ENCODE data around the gene PRR33. TPM values are rescaled to one million over a fixed set of nuclear protein-coding genes. Genes with fewer than 3 reads are reported as not detected.

Gene PRR33
- total RNA-seq, 1 donor from 2014 or later = not detected

DNA sequence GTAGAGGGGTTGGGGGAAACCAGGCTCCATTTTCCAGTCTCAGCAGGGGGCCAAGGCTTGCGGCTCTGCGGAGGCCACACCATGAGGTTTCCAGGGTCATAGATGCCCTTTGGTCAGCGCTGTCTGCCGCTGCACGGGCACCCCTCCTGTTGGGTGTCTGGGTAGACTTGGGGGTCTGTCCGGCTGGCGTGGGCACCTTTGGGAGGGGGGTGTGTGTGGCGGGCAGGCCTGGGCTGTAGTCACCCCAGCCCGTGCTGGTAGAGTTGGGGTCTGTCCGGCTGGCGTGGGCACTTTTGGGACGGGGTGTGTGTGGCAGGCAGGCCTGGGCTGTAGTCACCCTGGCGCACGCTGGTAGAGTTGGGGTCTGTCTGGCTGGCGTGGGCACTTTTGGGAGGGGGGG lies 20.2 kb downstream of the PRR33 start:
- peaks cover 4% of the 10 kb centered on the region for H3K4me1 ChIP-seq (ENCODE audit: insufficient read depth, low read length)
- H3K4me2 ChIP-seq (ENCODE audit: low read length) = no peak overlapping the region
- no peaks in the 10 kb centered on the region for H3K9me3 Mint-ChIP-seq (ENCODE audit: unreplicated experiment)
- H3K36me3 Mint-ChIP-seq (ENCODE audit: low read depth, unreplicated experiment) = no peaks in the 10 kb centered on the region
- TF ChIP-seq EZH2 (IDR thresholded peaks at IDR 0.05; ENCODE audit: insufficient read depth, low read length) (no peak), CTCF (IDR thresholded peaks at IDR 0.05; ENCODE audit: insufficient read depth, low read depth, low read length) (no peak)
- H3K27ac Mint-ChIP-seq (ENCODE audit: unreplicated experiment) = no peak overlapping the region
- no peaks in the 10 kb centered on the region for H3K9me3 ChIP-seq (ENCODE audit: insufficient read depth, low read depth, low read length)
- DNase-seq (ENCODE audit: low read depth) (no peak), FAIRE-seq (no peak)
- no peak overlapping the region for H3K27ac ChIP-seq (ENCODE audit: low read depth, low read length)
- no peak overlapping the region for H3K4me3 Mint-ChIP-seq (ENCODE audit: unreplicated experiment)
- no peak overlapping the region for H3K9ac ChIP-seq (ENCODE audit: low read length)
- H2AFZ ChIP-seq (ENCODE audit: low read depth, low read length) = no peak overlapping the region
- peaks cover 4% of the 10 kb centered on the region for H3K27me3 ChIP-seq (ENCODE audit: insufficient read depth, low read length)
- peaks cover 20% of the 10 kb centered on the region for H3K27me3 Mint-ChIP-seq (ENCODE audit: low read depth, unreplicated experiment)
- no peaks in the 10 kb centered on the region for H4K20me1 ChIP-seq (ENCODE audit: insufficient read depth, low read length)
- no peaks in the 10 kb centered on the region for H3K4me1 Mint-ChIP-seq (ENCODE audit: low read depth, unreplicated experiment)
- no peaks in the 10 kb centered on the region for H3K79me2 ChIP-seq (ENCODE audit: insufficient read depth, low read length)
- H3K4me3 ChIP-seq (ENCODE audit: insufficient read depth, low read depth, low read length) = no peak overlapping the region
- no peaks in the 10 kb centered on the region for H3K36me3 ChIP-seq (ENCODE audit: insufficient read depth, low read length)

DNA sequence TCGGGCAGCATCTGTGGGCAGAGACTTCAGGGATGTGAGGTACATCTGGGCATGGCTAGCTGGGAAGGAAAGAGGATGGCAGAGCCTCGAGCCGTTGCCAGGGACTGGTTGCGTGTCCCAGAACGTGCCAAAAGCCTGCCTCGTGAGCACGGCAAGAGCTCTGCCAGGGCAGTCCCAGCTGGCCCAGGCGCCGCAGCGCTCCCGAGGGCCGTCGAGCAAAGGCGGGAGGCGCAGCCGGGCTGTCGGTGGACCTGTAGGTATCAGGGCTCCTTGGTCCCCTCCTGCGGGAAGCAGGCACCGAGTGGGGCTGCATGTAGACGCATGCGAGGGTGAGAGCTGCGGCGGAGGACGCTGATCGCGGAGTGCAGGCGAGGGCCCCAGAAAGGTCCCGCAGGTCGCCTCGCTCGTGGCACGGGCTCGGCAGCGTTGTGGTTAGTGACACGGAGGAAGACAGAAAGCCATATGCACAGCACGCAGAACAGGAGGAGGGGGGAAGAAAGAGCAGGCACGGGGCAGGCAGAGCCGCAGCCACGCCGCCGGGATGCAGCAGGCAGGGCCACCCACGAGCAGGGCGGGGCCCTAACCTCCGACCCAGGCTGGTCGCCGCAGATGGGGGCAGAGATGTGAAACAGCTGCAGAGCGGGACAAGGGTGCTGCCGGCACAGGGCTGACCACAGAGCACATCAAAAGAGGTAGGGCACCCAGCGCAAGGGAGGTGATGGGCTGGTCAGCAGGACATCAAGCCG lies 20.8 kb downstream of the PRR33 start:
- Mint-ChIP-seq H3K27me3 (ENCODE audit: low read depth, unreplicated experiment) (peaks cover 20% of the 10 kb centered on the region), H3K4me3 (ENCODE audit: unreplicated experiment) (no peak overlapping the region), H3K4me1 (ENCODE audit: low read depth, unreplicated experiment) (no peaks in the 10 kb centered on the region), H3K9me3 (ENCODE audit: unreplicated experiment) (no peaks in the 10 kb centered on the region), H3K36me3 (ENCODE audit: low read depth, unreplicated experiment) (no peaks in the 10 kb centered on the region), H3K27ac (ENCODE audit: unreplicated experiment) (no peak overlapping the region)
- H3K4me3 ChIP-seq (ENCODE audit: insufficient read depth, low read depth, low read length) = no peak overlapping the region
- H2AFZ ChIP-seq (ENCODE audit: low read depth, low read length) = no peak overlapping the region
- TF ChIP-seq CTCF (IDR thresholded peaks at IDR 0.05; ENCODE audit: insufficient read depth, low read depth, low read length) (no peak), EZH2 (IDR thresholded peaks at IDR 0.05; ENCODE audit: insufficient read depth, low read length) (no peak)
- no peak overlapping the region for H3K9ac ChIP-seq (ENCODE audit: low read length)
- no peak for DNase-seq (ENCODE audit: low read depth)
- H4K20me1 ChIP-seq (ENCODE audit: insufficient read depth, low read length) = no peaks in the 10 kb centered on the region
- H3K36me3 ChIP-seq (ENCODE audit: insufficient read depth, low read length) = no peaks in the 10 kb centered on the region
- no peaks in the 10 kb centered on the region for H3K9me3 ChIP-seq (ENCODE audit: insufficient read depth, low read depth, low read length)
- H3K4me2 ChIP-seq (ENCODE audit: low read length) = peak overlapping the region; percentile 26
- no peak overlapping the region for H3K27ac ChIP-seq (ENCODE audit: low read depth, low read length)
- peaks cover 4% of the 10 kb centered on the region for H3K27me3 ChIP-seq (ENCODE audit: insufficient read depth, low read length)
- no peak for FAIRE-seq
- H3K4me1 ChIP-seq (ENCODE audit: insufficient read depth, low read length) = no peaks in the 10 kb centered on the region
- no peaks in the 10 kb centered on the region for H3K79me2 ChIP-seq (ENCODE audit: insufficient read depth, low read length)

- no peak overlapping the region for H2AFZ ChIP-seq (ENCODE audit: low read depth, low read length)
- no peak overlapping the region for H3K4me2 ChIP-seq (ENCODE audit: low read length)
- H4K20me1 ChIP-seq (ENCODE audit: insufficient read depth, low read length) = no peaks in the 10 kb centered on the region
- no peak overlapping the region for H3K27ac ChIP-seq (ENCODE audit: low read depth, low read length)
- Mint-ChIP-seq H3K4me3 (ENCODE audit: unreplicated experiment) (no peak overlapping the region), H3K27ac (ENCODE audit: unreplicated experiment) (no peak overlapping the region), H3K9me3 (ENCODE audit: unreplicated experiment) (no peaks in the 10 kb centered on the region), H3K4me1 (ENCODE audit: low read depth, unreplicated experiment) (no peaks in the 10 kb centered on the region), H3K27me3 (ENCODE audit: low read depth, unreplicated experiment) (peaks cover 20% of the 10 kb centered on the region), H3K36me3 (ENCODE audit: low read depth, unreplicated experiment) (no peaks in the 10 kb centered on the region)
- no peaks in the 10 kb centered on the region for H3K36me3 ChIP-seq (ENCODE audit: insufficient read depth, low read length)
- FAIRE-seq = no peak
- no peaks in the 10 kb centered on the region for H3K4me1 ChIP-seq (ENCODE audit: insufficient read depth, low read length)
- H3K4me3 ChIP-seq (ENCODE audit: insufficient read depth, low read depth, low read length) = no peak overlapping the region
- TF ChIP-seq CTCF (IDR thresholded peaks at IDR 0.05; ENCODE audit: insufficient read depth, low read depth, low read length) (no peak), EZH2 (IDR thresholded peaks at IDR 0.05; ENCODE audit: insufficient read depth, low read length) (no peak)
- no peaks in the 10 kb centered on the region for H3K9me3 ChIP-seq (ENCODE audit: insufficient read depth, low read depth, low read length)
- peaks cover 4% of the 10 kb centered on the region for H3K27me3 ChIP-seq (ENCODE audit: insufficient read depth, low read length)
- no peak overlapping the region for H3K9ac ChIP-seq (ENCODE audit: low read length)
- no peaks in the 10 kb centered on the region for H3K79me2 ChIP-seq (ENCODE audit: insufficient read depth, low read length)
- no peak for DNase-seq (ENCODE audit: low read depth)
These were observed 21.4 kb downstream of the PRR33 start for GRCh38 chr11:1870326-1870696.

Measured in astrocyte (in vitro differentiated cells and primary cell).